Measurements from ENCODE around the gene PTPN18.

- TF ChIP-seq POLR2A (IDR thresholded peaks at IDR 0.05; ENCODE audit: low read depth, low read length) (no peak), SPI1 (IDR thresholded peaks at IDR 0.05; ENCODE audit: low read depth, low read length) (no peak), POLR2AphosphoS5 (IDR thresholded peaks at IDR 0.05; ENCODE audit: low read depth, low read length) (no peak)
Observed at GRCh38 chr2:130368786-130369185, 12.9 kb downstream of the PTPN18 start.
